Measurements from ENCODE around the gene TPCN2. TPM values are rescaled to one million over a fixed set of nuclear protein-coding genes. Genes with fewer than 3 reads are reported as not detected.

TPCN2 gene
- total RNA-seq, 2 donors from 2014 or later: 14.5 to 21.1 TPM

DNA sequence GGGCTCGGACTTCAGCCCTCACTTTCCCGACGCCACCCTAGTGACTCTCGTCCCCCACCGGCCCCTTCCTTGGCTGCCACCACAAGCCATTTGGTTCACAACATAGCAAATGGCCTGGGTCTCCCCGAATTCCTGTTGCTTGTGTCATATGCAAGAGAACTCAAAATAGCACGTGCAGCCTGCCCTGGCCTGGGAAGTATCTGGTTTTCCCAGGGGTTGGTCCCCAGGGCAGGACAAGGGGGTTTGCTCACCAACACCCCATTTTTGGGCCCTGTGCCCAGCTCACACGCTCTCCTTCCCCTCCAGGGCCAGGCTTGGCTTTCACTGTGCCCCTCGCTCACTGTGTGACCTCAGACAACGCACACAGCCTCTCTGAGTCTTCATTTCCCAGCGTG is 12.8 kb upstream of the TPCN2 start:
- intact Hi-C loops (cut with DNase I): no loop called here

DNA sequence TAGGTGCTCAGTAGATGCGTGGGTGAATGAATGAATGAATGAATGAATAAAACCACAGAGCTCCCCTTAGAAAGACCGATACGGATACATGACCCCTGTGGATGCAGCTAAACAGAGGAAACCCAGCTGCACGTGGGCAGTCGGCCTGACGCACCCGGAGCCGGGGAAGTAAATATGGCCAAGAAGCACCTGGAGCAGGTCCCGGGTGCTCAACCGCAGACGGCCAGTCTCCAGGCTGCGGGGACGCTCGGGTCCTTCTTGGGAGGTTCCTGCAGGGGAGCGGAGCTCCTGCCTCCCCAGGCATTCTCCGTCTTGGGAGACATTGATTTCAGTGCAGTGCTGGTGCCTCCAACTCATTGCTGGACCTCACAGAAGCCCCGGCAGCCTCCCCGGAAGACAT is 11.7 kb upstream of the TPCN2 start:
- no peaks in the 10 kb centered on the region for H3K4me1 ChIP-seq
- H3K27ac ChIP-seq: no peak overlapping the region
- TF ChIP-seq, protein P1, sequence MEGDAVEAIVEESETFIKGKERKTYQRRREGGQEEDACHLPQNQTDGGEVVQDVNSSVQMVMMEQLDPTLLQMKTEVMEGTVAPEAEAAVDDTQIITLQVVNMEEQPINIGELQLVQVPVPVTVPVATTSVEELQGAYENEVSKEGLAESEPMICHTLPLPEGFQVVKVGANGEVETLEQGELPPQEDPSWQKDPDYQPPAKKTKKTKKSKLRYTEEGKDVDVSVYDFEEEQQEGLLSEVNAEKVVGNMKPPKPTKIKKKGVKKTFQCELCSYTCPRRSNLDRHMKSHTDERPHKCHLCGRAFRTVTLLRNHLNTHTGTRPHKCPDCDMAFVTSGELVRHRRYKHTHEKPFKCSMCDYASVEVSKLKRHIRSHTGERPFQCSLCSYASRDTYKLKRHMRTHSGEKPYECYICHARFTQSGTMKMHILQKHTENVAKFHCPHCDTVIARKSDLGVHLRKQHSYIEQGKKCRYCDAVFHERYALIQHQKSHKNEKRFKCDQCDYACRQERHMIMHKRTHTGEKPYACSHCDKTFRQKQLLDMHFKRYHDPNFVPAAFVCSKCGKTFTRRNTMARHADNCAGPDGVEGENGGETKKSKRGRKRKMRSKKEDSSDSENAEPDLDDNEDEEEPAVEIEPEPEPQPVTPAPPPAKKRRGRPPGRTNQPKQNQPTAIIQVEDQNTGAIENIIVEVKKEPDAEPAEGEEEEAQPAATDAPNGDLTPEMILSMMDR (IDR thresholded peaks at IDR 0.05): no peak
- H3K36me3 ChIP-seq: no peaks in the 10 kb centered on the region
- DNase-seq: no peak
- H3K9ac ChIP-seq (ENCODE audit: low read depth in 2 of 2, low read length in 2 of 2): no peak overlapping the region
- no peaks in the 10 kb centered on the region for H3K27me3 ChIP-seq
- no peak overlapping the region for H3K4me3 ChIP-seq
- no peaks in the 10 kb centered on the region for H3K9me3 ChIP-seq
- intact Hi-C loops (cut with DNase I): no loop called here

More for the DNA sequence above, 12.8 kb upstream of the TPCN2 start:
- no peaks in the 10 kb centered on the region for H3K9me3 ChIP-seq
- no peaks in the 10 kb centered on the region for H3K36me3 ChIP-seq
- DNase-seq: no peak
- H3K4me1 ChIP-seq: no peaks in the 10 kb centered on the region
- TF ChIP-seq, protein P1 (IDR thresholded peaks at IDR 0.05): no peak
- no peak overlapping the region for H3K4me3 ChIP-seq
- H3K9ac ChIP-seq (ENCODE audit: low read depth in 2 of 2, low read length in 2 of 2): no peak overlapping the region
- no peak overlapping the region for H3K27ac ChIP-seq
- H3K27me3 ChIP-seq: no peaks in the 10 kb centered on the region

DNA sequence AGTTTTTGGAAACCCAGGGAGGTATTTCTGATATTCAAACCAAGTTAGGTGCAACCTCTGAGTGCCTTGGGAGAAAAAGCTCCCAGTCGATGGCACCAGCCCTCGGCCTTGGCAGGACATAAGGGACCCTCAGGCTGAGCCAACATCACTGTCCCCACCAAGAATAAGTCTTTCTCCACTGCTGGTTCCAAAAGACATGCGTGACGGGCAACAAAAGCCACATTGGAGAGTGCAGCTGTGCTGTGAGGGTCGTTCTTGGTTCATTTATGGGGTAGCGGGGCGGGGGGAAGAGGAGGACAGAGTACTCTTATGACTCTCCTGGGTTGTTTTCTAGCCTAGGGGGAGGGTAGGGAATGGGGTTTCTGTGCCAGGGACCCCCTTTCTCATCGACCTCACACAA is 11.2 kb upstream of the TPCN2 start:
- Histone ChIP-seq H3K9me3 (no peaks in the 10 kb centered on the region), H3K27me3 (no peaks in the 10 kb centered on the region), H3K4me1 (no peaks in the 10 kb centered on the region), H3K4me3 (no peak overlapping the region), H3K9ac (ENCODE audit: low read depth in 2 of 2, low read length in 2 of 2) (no peak overlapping the region), H3K36me3 (no peaks in the 10 kb centered on the region), H3K27ac (no peak overlapping the region)
- no peak for DNase-seq
- intact Hi-C loops (cut with DNase I): no loop called here
- TF ChIP-seq, protein P1 (IDR thresholded peaks at IDR 0.05): no peak

DNA sequence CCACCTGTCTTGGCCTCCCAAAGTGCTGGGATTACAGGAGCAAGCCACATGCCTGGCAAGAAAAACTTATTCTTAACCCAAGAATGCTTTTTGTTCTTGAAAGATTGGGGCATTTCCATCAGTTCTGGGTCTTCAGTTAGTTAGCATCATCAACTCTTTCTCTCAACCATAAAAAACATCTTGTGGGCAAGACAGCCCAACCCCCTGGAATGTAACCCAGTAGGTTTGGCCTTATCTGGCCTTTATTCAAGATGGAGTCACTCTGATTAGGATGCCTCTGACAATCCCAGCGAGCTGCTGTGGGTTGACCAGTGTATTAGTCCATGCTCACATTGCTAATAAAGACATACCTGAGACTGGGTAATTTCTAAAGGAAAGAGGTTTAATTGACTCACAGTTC is 9.2 kb upstream of the TPCN2 start:
- Histone ChIP-seq H3K27ac (no peak overlapping the region), H3K4me1 (no peaks in the 10 kb centered on the region), H3K9ac (ENCODE audit: low read depth in 2 of 2, low read length in 2 of 2) (no peak overlapping the region), H3K4me3 (no peak overlapping the region), H3K36me3 (no peaks in the 10 kb centered on the region), H3K9me3 (no peaks in the 10 kb centered on the region), H3K27me3 (no peaks in the 10 kb centered on the region)
- DNase-seq: no peak
- intact Hi-C loops (cut with DNase I): no loop called here
- TF ChIP-seq, protein P1 (IDR thresholded peaks at IDR 0.05): no peak

DNA sequence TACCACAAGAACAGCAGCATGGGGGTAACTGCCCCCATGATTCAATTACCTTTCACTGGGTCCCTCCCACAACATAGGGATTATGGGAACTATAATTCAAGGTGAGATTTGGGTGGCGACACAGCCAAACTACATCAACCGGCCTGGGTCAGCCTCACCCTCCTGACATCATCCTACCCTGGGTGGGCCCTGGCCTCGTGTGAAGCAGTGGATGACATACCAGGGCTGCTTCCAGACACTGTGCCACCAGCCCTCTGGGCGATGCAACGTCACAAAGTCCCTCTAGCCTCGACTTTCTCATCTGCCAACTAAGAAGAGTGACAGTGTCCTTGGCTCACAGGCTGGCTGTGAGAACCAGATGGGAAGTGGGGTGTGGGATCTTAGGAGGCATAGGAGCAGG is 8.7 kb upstream of the TPCN2 start:
- H3K4me3 ChIP-seq: no peak overlapping the region
- H3K9ac ChIP-seq (ENCODE audit: low read depth in 2 of 2, low read length in 2 of 2): no peak overlapping the region
- H3K9me3 ChIP-seq: no peaks in the 10 kb centered on the region
- no peak for DNase-seq
- no peaks in the 10 kb centered on the region for H3K4me1 ChIP-seq
- no peak overlapping the region for H3K27ac ChIP-seq
- no peaks in the 10 kb centered on the region for H3K36me3 ChIP-seq
- TF ChIP-seq, protein P1 (IDR thresholded peaks at IDR 0.05): no peak
- intact Hi-C loops (cut with DNase I): loop anchor here (5.0 kb wide), 1 partner anchor 128 kb away; no protein-coding TSS in a partner anchor
- H3K27me3 ChIP-seq: no peaks in the 10 kb centered on the region

All from colonic mucosa (tissue), 4 donors.